Measurements from ENCODE around the gene APH1A. TPM values are rescaled to one million over a fixed set of nuclear protein-coding genes. Genes with fewer than 3 reads are reported as not detected.
A peak's percentile ranks its signal among the peaks of the same experiment; 100 is the strongest.

The APH1A gene
- total RNA-seq, 4 donors from 2014 or later: 40.3 to 68.9 (median 49.5) TPM

GRCh38 chr1:150235852-150236613 lies 32.8 kb downstream of the APH1A start, which contains the start of gene ANP32E:
Gene ANP32E, minus strand, starts transcription at chr1:150236112. Its CDS starts 326 bp downstream, at chr1:150235786.
- Histone ChIP-seq H3K4me3 (peak within 1 kb of the TSS; percentile 66 to 96), H3K9me3 (no peaks in the 10 kb centered on the region), H3K27ac (peak within 1 kb of the TSS; percentile 78 to 100 (median 96)), H3K36me3 (peaks cover 0 to 6% of the 10 kb centered on the region in 2 donors), H3K4me1 (peaks cover 0 to 20% (median 0%) of the 10 kb centered on the region in 3 donors), H3K27me3 (no peaks in the 10 kb centered on the region)
- WGBS, 2 donors (ENCODE audit: low coverage in 1 of 2): 0 to 1% methylated on average over 15 to 33 of the region's 33 CpGs
- ATAC-seq: peak; percentile 97
- peak in 2 of 4 experiments; percentile 51 to 60 for TF ChIP-seq CTCF (IDR thresholded peaks at IDR 0.05)
- TF ChIP-seq POLR2A (IDR thresholded peaks at IDR 0.05): peak; percentile 43 to 57
- TF ChIP-seq POLR2AphosphoS5 (IDR thresholded peaks at IDR 0.05): peak; percentile 92
- TF ChIP-seq EP300 (IDR thresholded peaks at IDR 0.05): no peak

GRCh38 chr1:150235294-150235851 lies 33.4 kb downstream of the APH1A start:
- H3K27me3 ChIP-seq: no peaks in the 10 kb centered on the region
- no peaks in the 10 kb centered on the region for H3K9me3 ChIP-seq
- H3K4me1 ChIP-seq: peaks cover 0 to 20% (median 0%) of the 10 kb centered on the region in 3 donors
- peak overlapping the region; percentile 78 to 100 (median 96) for H3K27ac ChIP-seq
- 0 to 7% methylated on average over 3 to 9 of the region's 27 CpGs for WGBS, 2 donors (ENCODE audit: low coverage in 1 of 2)
- TF ChIP-seq CTCF (IDR thresholded peaks at IDR 0.05) (peak in 1 of 4 experiments; percentile 18), EP300 (IDR thresholded peaks at IDR 0.05) (no peak)
- ATAC-seq: no peak
- H3K4me3 ChIP-seq: peak overlapping the region; percentile 66 to 96
- H3K36me3 ChIP-seq: peaks cover 0 to 9% of the 10 kb centered on the region in 2 donors

GRCh38 chr1:150234566-150235293 lies 34.1 kb downstream of the APH1A start:
- TF ChIP-seq EP300 (IDR thresholded peaks at IDR 0.05) (no peak), POLR2A (IDR thresholded peaks at IDR 0.05) (peak; percentile 74 to 77), POLR2AphosphoS5 (IDR thresholded peaks at IDR 0.05) (peak; percentile 89), CTCF (IDR thresholded peaks at IDR 0.05) (no peak)
- Histone ChIP-seq H3K27me3 (no peaks in the 10 kb centered on the region), H3K36me3 (peaks cover 0 to 10% of the 10 kb centered on the region in 2 donors), H3K27ac (peak overlapping the region; percentile 78 to 100 (median 96)), H3K4me3 (peak overlapping the region; percentile 66 to 96), H3K4me1 (peaks cover 0 to 20% (median 0%) of the 10 kb centered on the region in 3 donors), H3K9me3 (no peaks in the 10 kb centered on the region)
- ATAC-seq: peak; percentile 62
- WGBS, 2 donors (ENCODE audit: low coverage in 1 of 2): 0% methylated on average over 4 to 18 of the region's 78 CpGs

- Histone ChIP-seq H3K4me1 (peaks cover 0 to 20% (median 0%) of the 10 kb centered on the region in 3 donors), H3K9me3 (no peaks in the 10 kb centered on the region), H3K4me3 (peak overlapping the region; percentile 66 to 96), H3K27ac (peak overlapping the region; percentile 78 to 100 (median 96)), H3K36me3 (peaks cover 0 to 15% of the 10 kb centered on the region in 2 donors), H3K27me3 (no peaks in the 10 kb centered on the region)
- ATAC-seq: peak; percentile 1
- TF ChIP-seq EP300 (IDR thresholded peaks at IDR 0.05): no peak
- TF ChIP-seq POLR2AphosphoS5 (IDR thresholded peaks at IDR 0.05): no peak
- no peak for TF ChIP-seq CTCF (IDR thresholded peaks at IDR 0.05)
- no peak for TF ChIP-seq POLR2A (IDR thresholded peaks at IDR 0.05)
- 0 to 3% methylated on average over 9 of the region's 9 CpGs for WGBS, 2 donors (ENCODE audit: low coverage in 1 of 2)
Observed at GRCh38 chr1:150234309-150234565, 34.6 kb downstream of the APH1A start.
